AG04450 (cell line): ENCODE results near the gene GNPTG. TPM values are rescaled to one million over a fixed set of nuclear protein-coding genes. Genes with fewer than 3 reads are reported as not detected.

ENCODE experiments used
- CTCF ChIA-PET: fragments of 300-600, 350-600 bp; formaldehyde crosslinking; extraction: SDS; loops from one replicate; lab custom pipeline; 2022; ENCODE audit warnings: antibody characterized with exemption, inconsistent platforms; lab: Charles Lee
- POLR2A ChIA-PET: fragments of 350-600 bp; formaldehyde crosslinking; extraction: SDS; loops from one replicate; lab custom pipeline; 2021; ENCODE audit warnings: antibody characterized with exemption, inconsistent platforms; lab: Yijun Ruan, JAX
- DNase-seq: peaks from one replicate; pipeline ENCODE4 v3.0.0-alpha.2; 2011; ENCODE audit warnings: low read depth, low spot score
- H3K27ac ChIP-seq: one replicate; pipeline ENCODE4 v1.5.1; 2012; ENCODE audit warnings: low read depth, low read length, control low read depth
- H3K27me3 ChIP-seq: one replicate; pipeline ENCODE4 v1.6.0; 2012; ENCODE audit warnings: low read length; ENCODE audit not compliant: control insufficient read depth, insufficient read depth
- H3K4me3 ChIP-seq: 2 replicates; pipeline ENCODE4 v1.5.1; 2011; ENCODE audit warnings: mild to moderate bottlenecking, low read depth, low read length, control low read depth
- H3K9me3 ChIP-seq: 2 replicates; pipeline ENCODE4 v1.5.1; 2012; ENCODE audit warnings: low read length; ENCODE audit not compliant: control insufficient read depth, insufficient read depth
- polyA plus RNA-seq: library from polyadenylated mRNA; depleted of rRNA; stranded (reverse); fragments of >200 nt; gene quantifications from 2 replicates; pipeline ENCODE4 v1.2.3, GENCODE V29; 2011
- TF ChIP-seq, protein P1 (sequence below): IDR thresholded peaks from 2 replicates; pipeline ENCODE4 v1.5.1; 2011; ENCODE audit warnings: low read depth, low read length, control low read depth, inconsistent platforms

The GNPTG gene
- polyA plus RNA-seq, 1 experiment = 40.5 TPM

DNA sequence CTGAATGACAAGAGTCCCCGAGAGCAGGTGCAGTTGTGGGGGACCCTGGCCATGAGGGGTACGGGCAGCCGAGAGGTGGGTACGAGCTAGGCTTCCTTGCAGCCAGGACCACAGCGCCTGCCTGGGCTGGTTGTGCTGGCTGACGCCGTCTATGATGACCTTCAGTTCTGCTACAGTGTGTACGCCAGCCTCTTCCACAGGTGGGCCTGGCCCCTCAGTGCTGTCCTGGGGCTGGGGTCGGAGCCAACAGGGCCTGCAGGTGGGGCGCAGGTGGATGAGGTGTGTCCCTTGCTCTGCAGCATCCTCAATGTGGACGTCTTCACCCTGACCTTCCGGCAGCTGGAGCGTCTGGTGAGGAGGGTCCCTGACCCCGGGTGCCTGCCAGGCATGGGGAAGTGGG, 7.2 kb upstream of the GNPTG start:
- no peaks in the 10 kb centered on the region; the same call in 1 of the 2 replicates for H3K9me3 ChIP-seq
- DNase-seq = no peak
- no peak overlapping the region for H3K4me3 ChIP-seq
- POLR2A ChIA-PET = no interaction called here
- CTCF ChIA-PET = interaction anchor here (0.5 to 0.6 kb wide), 2 partner anchors 9 to 14 kb away, joined by 3 to 6 read pairs; no protein-coding TSS in a partner anchor
- H3K27me3 ChIP-seq = no peaks in the 10 kb centered on the region
- no peak overlapping the region for H3K27ac ChIP-seq
- TF ChIP-seq, protein P1, sequence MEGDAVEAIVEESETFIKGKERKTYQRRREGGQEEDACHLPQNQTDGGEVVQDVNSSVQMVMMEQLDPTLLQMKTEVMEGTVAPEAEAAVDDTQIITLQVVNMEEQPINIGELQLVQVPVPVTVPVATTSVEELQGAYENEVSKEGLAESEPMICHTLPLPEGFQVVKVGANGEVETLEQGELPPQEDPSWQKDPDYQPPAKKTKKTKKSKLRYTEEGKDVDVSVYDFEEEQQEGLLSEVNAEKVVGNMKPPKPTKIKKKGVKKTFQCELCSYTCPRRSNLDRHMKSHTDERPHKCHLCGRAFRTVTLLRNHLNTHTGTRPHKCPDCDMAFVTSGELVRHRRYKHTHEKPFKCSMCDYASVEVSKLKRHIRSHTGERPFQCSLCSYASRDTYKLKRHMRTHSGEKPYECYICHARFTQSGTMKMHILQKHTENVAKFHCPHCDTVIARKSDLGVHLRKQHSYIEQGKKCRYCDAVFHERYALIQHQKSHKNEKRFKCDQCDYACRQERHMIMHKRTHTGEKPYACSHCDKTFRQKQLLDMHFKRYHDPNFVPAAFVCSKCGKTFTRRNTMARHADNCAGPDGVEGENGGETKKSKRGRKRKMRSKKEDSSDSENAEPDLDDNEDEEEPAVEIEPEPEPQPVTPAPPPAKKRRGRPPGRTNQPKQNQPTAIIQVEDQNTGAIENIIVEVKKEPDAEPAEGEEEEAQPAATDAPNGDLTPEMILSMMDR = no peak

DNA sequence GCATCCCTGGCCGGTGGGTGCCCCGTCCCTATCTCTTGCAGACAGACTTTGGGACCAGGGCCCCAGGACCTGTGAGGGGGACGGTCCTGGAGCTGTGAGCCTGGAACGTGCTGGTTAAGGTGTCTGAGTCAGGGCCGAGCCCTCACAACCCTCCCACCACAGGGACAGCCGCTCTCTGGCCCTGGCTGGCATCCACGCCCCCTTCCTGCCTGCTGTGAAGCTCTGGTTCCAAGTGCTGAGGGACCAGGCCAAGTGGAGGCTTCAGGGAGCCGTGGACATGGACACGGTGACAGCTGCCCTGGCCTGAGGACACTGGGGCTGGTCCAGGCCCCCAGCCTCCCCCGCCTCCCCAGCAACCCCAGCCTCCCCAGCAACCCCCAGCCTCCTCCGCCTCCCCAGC, 6.6 kb upstream of the GNPTG start:
- DNase-seq = no peak
- ChIA-PET POLR2A (no interaction called here), CTCF (no interaction called here)
- TF ChIP-seq, protein P1 = no peak
- no peak overlapping the region for H3K27ac ChIP-seq
- no peaks in the 10 kb centered on the region; the same call in 1 of the 2 replicates for H3K9me3 ChIP-seq
- no peaks in the 10 kb centered on the region for H3K27me3 ChIP-seq
- H3K4me3 ChIP-seq = no peak overlapping the region

DNA sequence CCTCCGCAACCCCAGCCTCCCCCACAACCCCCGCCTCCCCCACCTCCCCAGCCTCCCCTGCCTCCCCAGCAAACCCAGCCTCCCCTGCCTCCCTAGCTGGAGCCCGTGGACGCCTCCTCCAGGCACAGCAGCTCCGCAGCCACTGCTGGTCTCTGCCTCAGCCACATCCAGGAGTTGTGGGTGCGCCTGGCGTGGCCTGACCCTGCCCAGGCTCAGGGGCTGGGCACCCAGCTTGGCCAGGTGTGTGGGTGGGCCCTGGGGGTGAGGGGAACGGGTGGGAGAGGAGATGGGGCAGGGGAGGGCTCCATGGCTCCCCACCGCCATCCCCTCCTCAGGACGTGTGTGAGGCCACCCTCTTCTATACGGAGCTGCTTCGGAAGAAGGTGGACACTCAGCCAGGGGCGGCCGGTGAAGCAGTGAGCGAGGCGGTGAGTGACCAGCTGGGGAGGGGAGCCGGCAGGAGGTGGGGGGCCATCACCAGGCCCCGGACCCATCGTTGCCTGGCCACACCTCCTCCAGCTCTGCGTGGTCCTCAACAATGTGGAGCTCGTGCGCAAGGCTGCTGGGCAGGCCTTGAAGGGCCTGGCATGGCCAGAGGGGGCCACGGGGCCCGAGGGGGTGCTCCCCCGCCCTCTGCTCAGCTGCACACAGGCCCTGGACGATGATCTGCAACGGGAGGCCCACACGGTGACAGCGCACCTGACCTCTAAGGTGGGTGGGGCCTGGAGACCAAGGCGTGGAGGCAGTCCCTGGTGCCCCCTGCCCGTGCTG, 5.9 kb upstream of the GNPTG start:
- H3K4me3 ChIP-seq = no peak overlapping the region
- TF ChIP-seq, protein P1 = no peak
- DNase-seq = no peak
- no peaks in the 10 kb centered on the region; the same call in 1 of the 2 replicates for H3K9me3 ChIP-seq
- no peaks in the 10 kb centered on the region for H3K27me3 ChIP-seq
- ChIA-PET POLR2A (no interaction called here), CTCF (no interaction called here)
- H3K27ac ChIP-seq = no peak overlapping the region

DNA sequence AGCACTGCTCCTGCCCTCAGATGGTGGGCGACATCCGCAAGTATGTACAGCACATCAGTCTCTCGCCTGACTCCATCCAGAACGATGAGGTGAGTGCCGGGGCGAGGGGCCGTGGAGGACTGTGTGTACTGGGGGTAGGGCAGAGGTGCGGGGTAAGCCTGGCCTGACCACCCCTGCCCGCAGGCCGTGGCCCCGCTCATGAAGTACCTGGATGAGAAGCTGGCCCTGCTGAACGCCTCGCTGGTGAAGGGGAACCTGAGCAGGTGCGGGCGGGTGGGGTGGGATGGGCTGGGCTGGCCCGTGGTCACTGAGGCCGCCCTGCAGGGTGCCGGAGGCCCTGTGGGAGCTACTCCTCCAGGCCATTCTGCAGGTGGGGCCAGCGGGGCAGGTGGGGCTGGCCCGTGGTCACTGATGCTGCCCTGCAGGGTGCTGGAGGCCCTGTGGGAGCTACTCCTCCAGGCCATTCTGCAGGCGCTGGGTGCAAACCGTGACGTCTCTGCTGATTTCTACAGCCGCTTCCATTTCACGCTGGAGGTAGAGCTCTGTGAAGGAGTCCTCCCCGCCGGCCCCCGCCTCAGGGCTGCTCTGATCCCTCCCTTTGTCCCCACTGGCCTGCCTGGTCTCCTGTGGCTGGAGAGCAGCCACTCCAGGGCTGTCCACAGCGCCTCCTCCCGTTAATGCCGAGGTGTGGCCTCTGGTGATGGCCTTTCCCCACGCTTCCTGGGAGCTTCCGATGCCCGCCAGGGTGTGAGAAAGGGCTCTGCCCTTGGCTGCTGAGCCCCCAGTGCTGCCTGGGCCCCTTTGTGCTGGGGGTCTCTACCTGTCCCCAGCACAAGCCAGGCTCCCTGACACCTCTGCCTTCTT, 5.1 kb upstream of the GNPTG start:
- Histone ChIP-seq H3K27me3 (no peaks in the 10 kb centered on the region), H3K27ac (no peak overlapping the region), H3K4me3 (no peak overlapping the region), H3K9me3 (no peaks in the 10 kb centered on the region; the same call in 1 of the 2 replicates)
- TF ChIP-seq, protein P1 = no peak
- CTCF ChIA-PET = no interaction called here
- no peak for DNase-seq
- POLR2A ChIA-PET = interaction anchor here (0.6 kb wide), 1 partner anchor 62 kb away, joined by 3 read pairs; no protein-coding TSS in a partner anchor
